IPS-NIHi11 (cell line): ENCODE measurements around the gene AKAP6.
A peak's percentile ranks its signal among the peaks of the same experiment; 100 is the strongest.

ENCODE experiments used
- DNase-seq: peaks from one replicate; pipeline ENCODE4 v3.0.0; 2012; ENCODE audit warnings: mixed read lengths, low spot score

The AKAP6 gene

GRCh38 chr14:32677129-32677780 is 348.2 kb downstream of the AKAP6 start:
- no peak for DNase-seq

DNA sequence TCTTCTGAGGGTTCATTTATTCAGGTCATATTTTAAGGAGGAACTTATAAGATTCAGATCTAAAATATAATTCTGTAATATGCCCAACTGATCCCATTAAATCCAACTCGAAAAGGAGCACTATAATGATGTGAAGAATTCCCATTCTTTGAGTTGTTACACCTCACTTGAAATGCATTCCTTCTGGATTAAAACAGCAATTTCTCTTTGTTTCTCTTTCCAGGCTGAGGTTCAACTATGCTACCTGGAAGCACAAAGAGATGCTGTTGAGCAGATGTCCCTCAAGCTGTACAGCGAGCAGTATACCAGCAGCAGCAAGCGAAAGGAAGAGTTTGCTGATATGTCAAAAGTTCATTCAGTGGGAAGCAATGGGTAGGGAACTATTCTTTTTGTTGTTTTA is 349.0 kb downstream of the AKAP6 start:
- no peak for DNase-seq

DNA sequence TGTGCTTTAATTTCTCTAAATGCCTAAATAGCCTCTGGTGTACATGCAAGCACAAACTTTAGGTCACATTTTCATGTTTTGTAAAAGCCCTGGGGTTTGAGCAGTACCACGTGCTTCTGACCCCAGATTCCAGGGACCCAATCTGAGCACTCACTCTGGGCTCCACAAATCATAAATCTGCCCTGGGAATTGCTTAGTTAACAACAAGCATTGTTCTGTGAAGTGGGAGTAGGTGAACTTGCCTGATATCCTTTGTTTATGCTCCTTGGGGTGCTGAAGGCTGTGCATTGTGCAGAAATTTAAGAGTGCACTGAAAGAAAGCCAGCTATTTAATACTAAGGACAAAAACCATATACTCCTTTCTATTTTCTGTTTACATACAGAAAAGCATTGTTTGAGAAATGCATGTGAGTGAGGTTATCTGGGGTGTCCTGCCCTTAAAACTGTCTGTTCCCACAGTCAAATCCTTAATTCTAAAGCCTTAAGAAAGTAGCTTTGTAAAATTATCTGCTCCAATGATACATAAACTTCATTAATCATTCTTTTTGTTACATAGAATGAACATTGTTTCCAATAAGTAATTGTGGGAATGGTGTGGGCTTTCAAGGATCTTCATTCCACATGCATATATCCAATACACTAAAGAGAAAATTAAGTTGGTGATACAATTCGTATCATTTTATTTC is 351.0 kb downstream of the AKAP6 start:
- peak; percentile 37 for DNase-seq

- no peak for DNase-seq
Measured at GRCh38 chr14:32681598-32681997, 352.5 kb downstream of the AKAP6 start.

GRCh38 chr14:32682214-32682613 is 353.1 kb downstream of the AKAP6 start:
- DNase-seq, result no peak

DNA sequence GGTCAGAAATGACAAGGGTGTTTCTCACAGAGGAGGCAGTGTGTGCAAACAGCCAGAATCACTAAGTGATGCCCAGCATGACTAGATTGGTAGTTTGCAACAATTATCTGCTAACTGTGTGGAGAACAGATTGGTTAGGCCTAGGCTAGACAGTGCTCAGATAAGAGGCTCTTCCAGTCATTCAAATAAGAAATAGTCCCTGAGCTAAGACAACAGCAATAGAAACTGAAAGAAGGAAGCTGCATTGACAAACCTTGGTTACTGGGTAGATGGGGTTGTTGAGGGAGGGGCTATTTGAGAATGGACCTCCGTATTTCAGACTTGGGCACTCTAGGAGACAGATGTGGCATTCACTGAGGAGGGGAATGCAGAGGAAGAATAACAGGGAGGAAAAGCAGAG is 354.6 kb downstream of the AKAP6 start:
- no peak for DNase-seq

DNA sequence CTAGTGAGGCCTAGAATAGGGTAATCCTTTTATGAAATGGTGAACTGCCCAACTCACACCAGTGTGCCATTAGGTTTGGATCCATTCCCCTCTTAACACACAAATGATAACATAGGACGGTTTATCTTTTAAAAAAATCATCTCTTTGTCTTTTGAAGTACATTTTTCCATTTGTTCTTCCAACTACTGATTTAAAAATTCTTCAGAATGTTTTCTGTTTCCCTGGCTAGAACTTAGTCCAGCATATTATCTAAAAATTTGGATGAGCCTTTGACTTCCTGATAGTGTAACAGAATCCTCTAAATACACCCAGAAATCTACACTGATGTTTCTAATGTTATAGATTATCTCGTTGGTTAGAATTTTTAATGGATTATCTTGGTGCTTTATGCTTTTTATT is 359.8 kb downstream of the AKAP6 start:
- no peak for DNase-seq

GRCh38 chr14:32692441-32692840 is 363.3 kb downstream of the AKAP6 start:
- no peak for DNase-seq

DNA sequence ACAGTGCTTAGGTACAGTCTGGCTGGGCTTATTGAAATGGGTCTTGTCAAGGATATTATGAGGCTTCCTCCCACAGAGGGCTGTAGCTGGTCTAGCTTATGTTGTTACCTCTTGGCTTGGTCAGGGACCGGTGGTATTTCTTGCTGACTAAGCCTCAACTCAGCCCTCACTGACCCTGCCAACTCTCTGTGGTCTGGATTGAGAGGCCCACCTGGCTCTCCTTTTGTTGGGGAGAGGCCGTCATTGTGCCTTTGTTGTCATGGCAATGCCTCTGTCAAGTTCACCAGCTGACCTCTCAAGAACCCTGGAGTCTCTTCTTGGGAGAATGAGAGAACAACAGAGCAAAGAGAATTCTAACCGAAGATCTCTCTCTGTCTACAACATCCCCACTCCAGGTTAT is 364.0 kb downstream of the AKAP6 start:
- peak; percentile 16 for DNase-seq

DNA sequence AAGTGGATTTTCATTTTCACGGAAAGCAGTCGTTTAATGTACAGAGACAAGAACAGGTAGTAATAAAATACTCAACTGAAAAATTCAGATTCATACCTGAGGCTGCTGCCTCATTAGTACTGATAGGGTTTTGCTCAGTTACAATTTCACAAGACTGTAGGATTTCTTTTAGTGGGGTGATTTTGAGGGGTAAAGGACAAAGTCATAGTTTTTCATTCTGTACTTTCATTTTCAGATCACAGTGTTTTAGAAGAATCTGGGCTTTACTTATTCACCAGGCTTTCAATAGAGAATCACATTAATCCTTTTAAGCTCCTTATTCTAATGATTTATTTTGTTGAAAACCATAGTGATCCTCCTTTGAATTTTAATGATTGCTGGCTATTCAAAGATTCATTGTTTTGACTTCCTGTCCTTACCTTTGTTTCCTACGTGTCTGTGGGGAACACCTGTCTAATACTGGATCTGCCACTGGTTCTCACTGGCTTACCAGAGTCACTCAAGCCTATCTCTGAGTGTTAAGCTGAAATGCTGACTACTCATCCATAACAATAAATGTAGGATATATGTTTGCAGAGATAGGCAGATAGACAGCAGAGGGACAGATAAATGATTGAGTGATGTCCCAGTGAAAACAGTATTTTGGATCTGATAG is 365.8 kb downstream of the AKAP6 start:
- no peak for DNase-seq

DNA sequence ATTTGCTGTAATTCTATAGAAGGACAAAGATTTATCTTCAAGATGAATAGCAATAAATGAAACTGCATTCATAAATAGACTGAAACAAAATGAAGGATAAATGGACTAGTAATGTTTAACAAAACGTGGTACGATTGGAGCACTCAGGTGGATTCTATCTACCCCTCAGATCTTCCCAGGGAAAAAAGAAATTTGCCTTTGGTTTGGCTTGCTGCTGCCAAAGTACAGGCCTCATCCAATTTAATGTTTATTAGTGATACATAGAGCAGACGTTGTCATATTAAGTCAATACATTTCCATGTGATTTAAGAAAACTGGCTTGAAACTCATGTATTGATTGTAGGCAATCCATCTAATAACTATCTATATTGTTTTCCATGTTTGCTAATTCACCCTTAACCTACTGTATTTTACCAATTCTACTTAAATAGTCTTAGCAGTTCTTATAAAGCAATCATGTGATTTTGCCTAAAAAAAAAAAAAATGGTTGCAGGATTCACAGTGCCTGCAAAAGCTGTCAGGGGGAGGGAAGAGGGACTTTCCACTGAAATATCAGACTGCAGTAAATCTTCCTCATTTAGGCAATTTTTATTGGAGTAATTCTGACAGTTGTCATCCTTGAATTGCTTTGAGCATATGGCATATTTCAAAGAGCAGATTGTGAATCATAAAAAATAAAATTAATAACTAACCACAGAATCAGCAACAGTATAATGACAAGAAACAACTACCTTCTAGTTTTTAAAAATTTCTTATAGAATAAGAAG is 367.4 kb downstream of the AKAP6 start:
- no peak for DNase-seq

DNA sequence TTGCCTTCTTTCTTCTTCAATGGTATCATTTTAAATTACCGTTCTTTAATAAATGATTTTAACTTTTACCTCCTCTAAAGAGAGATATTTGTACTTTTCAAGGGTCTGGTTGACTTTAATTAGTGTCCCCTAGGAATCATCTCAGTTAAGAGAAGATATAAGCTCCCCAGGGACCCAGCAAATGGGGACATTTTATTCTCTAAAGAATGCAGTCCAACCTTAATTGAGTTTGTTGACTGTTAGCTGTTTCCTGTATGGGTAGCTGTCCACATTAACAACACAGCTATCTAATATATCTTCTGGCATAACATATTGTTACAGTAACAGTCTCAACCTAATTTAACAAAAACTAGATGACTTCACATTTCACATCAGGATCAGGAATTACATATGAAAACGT is 368.0 kb downstream of the AKAP6 start:
- no peak for DNase-seq

DNA sequence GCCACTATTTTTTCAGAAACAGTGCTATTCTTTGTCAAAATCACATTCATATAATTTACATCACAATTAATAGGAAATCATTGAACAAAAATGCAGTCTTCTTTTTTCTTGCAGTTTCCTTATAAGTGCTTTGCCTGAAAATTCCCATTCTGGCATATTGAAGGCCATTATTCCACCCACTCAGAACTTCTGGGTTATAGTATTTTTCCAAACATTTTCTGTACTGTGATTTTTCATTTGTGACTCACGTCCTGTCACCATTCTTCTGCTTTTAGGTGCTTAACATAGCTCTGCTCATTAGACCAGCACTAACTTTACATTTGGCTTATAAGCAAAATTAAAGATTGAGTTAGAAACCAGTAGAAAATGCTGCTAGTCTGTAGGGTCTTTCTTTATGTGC is 368.6 kb downstream of the AKAP6 start:
- no peak for DNase-seq

DNA sequence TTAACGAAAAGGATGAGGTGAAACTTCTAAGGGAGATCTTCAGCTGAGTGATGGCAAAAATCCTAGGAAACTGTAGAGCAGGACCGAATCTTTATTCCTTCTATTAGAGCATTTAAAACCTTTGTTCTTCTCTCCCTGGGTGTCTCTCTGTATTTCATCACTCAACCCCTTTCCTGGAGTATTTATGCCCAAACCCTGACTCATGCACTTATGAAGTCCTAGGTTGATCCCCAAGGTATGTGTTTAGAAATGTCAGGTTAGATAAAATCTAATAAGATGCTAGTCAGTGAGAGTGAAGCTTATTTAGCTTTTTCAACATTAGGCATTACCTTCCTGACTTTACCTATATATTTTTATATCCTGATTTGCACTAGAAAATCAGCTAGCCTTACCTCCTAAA is 369.7 kb downstream of the AKAP6 start:
- no peak for DNase-seq

- no peak for DNase-seq
Measured at GRCh38 chr14:32701475-32701874, 372.4 kb downstream of the AKAP6 start.

DNA sequence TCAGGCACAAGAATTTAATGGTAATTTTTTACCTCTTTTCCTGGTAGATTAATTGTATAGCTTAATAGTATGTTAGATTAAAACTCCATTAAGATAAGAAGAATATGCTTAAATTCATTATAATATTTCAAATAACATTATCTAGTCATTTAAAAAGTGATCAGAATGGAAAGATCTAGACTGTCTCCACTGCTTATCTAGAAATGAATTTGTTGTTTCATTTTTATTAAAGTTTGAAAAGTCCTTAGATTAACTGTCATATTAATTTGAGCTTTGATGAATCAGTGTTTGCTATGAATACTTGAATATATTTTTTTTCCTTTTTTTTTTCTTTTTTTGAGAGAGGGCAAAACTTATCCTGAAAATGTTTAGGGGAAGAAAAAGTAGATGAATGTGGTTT is 373.0 kb downstream of the AKAP6 start:
- no peak for DNase-seq

GRCh38 chr14:32702562-32702961 is 373.5 kb downstream of the AKAP6 start:
- DNase-seq, result peak; percentile 40

DNA sequence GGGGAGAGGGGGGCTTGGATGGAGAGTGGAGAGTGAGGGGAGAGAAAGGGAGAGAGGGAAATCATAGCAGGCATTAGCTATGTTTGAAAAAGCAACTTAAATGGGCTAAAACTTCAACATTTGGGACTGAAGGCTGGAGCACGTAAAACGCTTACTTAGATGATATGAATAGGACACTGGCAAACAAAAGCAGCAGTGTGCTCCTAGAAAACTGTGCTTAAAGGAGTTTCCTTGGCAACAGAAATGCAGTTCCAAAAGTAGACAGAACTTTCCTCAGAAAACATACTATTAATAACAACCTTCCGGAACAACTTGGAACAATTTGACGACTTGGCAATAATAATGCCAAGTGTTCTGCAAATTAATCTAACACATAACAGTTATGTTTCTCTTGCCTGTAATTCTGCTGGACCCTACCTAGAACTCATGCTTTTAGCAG is 374.1 kb downstream of the AKAP6 start:
- no peak for DNase-seq

DNA sequence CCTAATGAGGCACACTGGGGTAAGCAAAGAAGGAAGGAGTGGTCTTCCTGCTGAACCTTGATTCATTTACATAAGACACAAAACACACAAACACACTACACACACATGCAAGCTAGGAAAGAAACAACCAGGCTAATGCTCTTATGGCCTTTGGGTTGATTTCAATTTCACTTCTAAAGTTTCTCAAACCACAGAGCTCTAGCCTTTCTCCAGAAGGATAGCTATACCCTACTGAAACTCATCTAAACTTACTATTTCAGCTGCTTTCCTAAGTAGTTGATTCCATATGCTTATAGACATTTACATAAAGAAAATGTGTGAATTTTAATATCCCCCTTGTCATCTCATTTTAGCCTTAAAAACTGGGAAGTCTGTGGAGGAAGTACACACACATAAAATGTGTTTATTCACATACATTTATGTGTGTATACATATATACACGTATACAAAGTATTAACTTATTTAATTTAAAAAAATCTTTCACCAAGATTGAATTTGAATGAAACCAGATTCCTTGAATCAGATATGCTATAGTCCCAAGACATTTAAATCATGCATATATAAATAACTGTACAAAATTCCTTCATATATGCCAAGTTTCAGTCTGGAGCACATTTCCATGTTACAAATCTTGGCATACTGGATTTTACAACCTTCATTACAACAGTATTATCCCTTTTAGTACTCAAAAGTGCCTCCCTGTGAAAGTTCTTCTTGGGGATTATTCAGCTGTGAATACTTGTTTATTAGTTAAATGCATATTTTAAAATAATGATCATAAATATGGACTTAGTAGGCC is 377.8 kb downstream of the AKAP6 start:
- DNase-seq, result no peak

- no peak for DNase-seq
Measured at GRCh38 chr14:32707742-32708500, 378.8 kb downstream of the AKAP6 start.

DNA sequence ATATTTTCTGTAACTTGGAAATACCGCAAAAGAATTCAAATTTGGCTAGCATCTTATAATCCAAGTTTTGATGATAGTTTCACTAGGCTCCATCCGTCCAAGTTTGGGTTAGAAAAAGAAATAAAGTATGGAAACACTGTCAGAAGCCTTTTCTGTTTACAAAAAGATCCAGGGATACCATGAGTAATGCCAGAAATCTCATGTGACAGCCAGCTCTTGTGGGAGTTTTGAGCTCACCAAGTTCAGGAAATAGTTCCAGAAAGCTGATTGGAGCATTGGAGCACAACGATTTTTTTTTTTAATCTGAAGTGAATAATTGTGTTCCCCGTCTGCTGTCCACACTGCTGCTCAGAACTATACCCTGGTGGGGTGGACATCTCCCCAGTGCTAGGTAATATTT is 379.9 kb downstream of the AKAP6 start:
- DNase-seq, result peak; percentile 17
